ENCODE results near the gene MRO.
A peak's percentile ranks its signal among the peaks of the same experiment; 100 is the strongest.

DNA sequence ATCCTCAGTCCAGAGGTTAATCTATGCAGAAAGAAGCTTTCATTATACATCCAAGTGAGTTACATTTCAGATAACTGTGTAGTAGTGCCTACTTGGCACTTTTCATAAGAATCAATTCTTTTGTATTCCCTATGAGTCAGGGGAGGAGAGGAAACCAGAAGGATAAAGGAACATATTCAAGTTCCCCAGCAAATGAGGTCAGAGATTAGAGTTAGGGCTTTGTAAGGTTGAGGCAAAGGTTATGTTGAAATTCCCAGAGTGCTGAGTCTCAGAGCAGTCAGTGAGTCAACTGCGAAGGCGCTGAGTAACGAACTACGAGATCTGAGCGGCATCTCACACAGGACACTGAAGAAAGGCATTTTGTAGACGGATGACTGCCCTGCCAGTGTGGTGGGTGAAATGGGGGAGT lies 34.1 kb upstream of the MRO start:
- peak in 1 of 2 donors; percentile 44 for TF ChIP-seq POLR2A (IDR thresholded peaks at IDR 0.05)
- TF ChIP-seq, protein P1, sequence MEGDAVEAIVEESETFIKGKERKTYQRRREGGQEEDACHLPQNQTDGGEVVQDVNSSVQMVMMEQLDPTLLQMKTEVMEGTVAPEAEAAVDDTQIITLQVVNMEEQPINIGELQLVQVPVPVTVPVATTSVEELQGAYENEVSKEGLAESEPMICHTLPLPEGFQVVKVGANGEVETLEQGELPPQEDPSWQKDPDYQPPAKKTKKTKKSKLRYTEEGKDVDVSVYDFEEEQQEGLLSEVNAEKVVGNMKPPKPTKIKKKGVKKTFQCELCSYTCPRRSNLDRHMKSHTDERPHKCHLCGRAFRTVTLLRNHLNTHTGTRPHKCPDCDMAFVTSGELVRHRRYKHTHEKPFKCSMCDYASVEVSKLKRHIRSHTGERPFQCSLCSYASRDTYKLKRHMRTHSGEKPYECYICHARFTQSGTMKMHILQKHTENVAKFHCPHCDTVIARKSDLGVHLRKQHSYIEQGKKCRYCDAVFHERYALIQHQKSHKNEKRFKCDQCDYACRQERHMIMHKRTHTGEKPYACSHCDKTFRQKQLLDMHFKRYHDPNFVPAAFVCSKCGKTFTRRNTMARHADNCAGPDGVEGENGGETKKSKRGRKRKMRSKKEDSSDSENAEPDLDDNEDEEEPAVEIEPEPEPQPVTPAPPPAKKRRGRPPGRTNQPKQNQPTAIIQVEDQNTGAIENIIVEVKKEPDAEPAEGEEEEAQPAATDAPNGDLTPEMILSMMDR (IDR thresholded peaks at IDR 0.05), result no peak
